H9 (cell line): ENCODE data around the gene ALX3. TPM values are rescaled to one million over a fixed set of nuclear protein-coding genes. Genes with fewer than 3 reads are reported as not detected.
A peak's percentile ranks its signal among the peaks of the same experiment; 100 is the strongest.

ENCODE experiments used
- DNase-seq: peaks from one replicate; pipeline ENCODE4 v3.0.0-alpha.2; 2017
- H2AFZ ChIP-seq: one replicate; pipeline ENCODE4 v1.6.1; 2013; ENCODE audit warnings: mild to moderate bottlenecking, low read length, control low read depth, moderate library complexity
- H2AK5ac ChIP-seq: 2 replicates; pipeline ENCODE4 v1.6.1; 2013; ENCODE audit warnings: low read length, control low read depth, mixed read lengths; ENCODE audit not compliant: insufficient read length
- H2BK120ac ChIP-seq: one replicate; pipeline ENCODE4 v1.6.1; 2013; ENCODE audit warnings: low read depth, mild to moderate bottlenecking, low read length, control low read depth, inconsistent platforms; ENCODE audit not compliant: poor library complexity, severe bottlenecking
- H2BK12ac ChIP-seq: 2 replicates; pipeline ENCODE4 v1.6.1; 2013; ENCODE audit warnings: low read length, control low read depth, mixed read lengths, low read depth; ENCODE audit not compliant: insufficient read length
- H2BK15ac ChIP-seq: 2 replicates; pipeline ENCODE4 v1.6.1; 2013; ENCODE audit warnings: low read depth, low read length, control low read depth
- H2BK20ac ChIP-seq: one replicate; pipeline ENCODE4 v1.6.1; 2013; ENCODE audit warnings: low read depth, mild to moderate bottlenecking, low read length, control low read depth, inconsistent platforms; ENCODE audit not compliant: poor library complexity, severe bottlenecking
- H2BK5ac ChIP-seq: 2 replicates; pipeline ENCODE4 v1.6.1; 2013; ENCODE audit warnings: low read length, control low read depth, mixed read lengths; ENCODE audit not compliant: insufficient read length
- H3K14ac ChIP-seq: 2 replicates; pipeline ENCODE4 v1.6.1; 2013; ENCODE audit warnings: low read length, control low read depth; ENCODE audit not compliant: insufficient read depth
- H3K18ac ChIP-seq: 2 replicates; pipeline ENCODE4 v1.6.1; 2013; ENCODE audit warnings: low read depth, mild to moderate bottlenecking, mixed read lengths, low read length, control low read depth; ENCODE audit not compliant: insufficient read length
- H3K23ac ChIP-seq: 2 replicates; pipeline ENCODE4 v1.6.1; 2013; ENCODE audit warnings: low read length, control low read depth, mixed read lengths, low read depth; ENCODE audit not compliant: insufficient read length
- H3K23me2 ChIP-seq: 2 replicates; pipeline ENCODE4 v1.6.1; 2013; ENCODE audit warnings: low read depth, mild to moderate bottlenecking, mixed read lengths, low read length, control low read depth; ENCODE audit not compliant: insufficient read length, poor library complexity, severe bottlenecking
- H3K27ac ChIP-seq: 2 replicates; pipeline ENCODE4 v1.5.1; 2013; ENCODE audit warnings: low read length, control low read depth, mixed read lengths, low read depth; ENCODE audit not compliant: insufficient read length
- H3K27me3 ChIP-seq: 2 replicates; pipeline ENCODE4 v1.6.1; 2013; ENCODE audit warnings: low read length, control low read depth, inconsistent platforms; ENCODE audit not compliant: insufficient read depth
- H3K4ac ChIP-seq: 2 replicates; pipeline ENCODE4 v1.6.1; 2013; ENCODE audit warnings: low read depth, mild to moderate bottlenecking, control low read depth, inconsistent platforms, low read length, moderate library complexity
- H3K4me1 ChIP-seq: 2 replicates; pipeline ENCODE4 v1.6.1; 2013; ENCODE audit warnings: low read length, control low read depth, inconsistent platforms; ENCODE audit not compliant: insufficient read depth
- H3K4me2 ChIP-seq: 2 replicates; pipeline ENCODE4 v1.6.1; 2013; ENCODE audit warnings: low read length, control low read depth, mixed read lengths; ENCODE audit not compliant: insufficient read length, insufficient read depth
- H3K56ac ChIP-seq: 2 replicates; pipeline ENCODE4 v1.6.1; 2013; ENCODE audit warnings: low read depth, mild to moderate bottlenecking, mixed read lengths, low read length, control low read depth; ENCODE audit not compliant: insufficient read length
- H3K79me1 ChIP-seq: 2 replicates; pipeline ENCODE4 v1.6.1; 2013; ENCODE audit warnings: low read depth, mild to moderate bottlenecking, moderate library complexity, low read length, control low read depth, inconsistent platforms; ENCODE audit not compliant: insufficient read depth, poor library complexity, severe bottlenecking
- H3K79me2 ChIP-seq: 2 replicates; pipeline ENCODE4 v1.6.1; 2013; ENCODE audit warnings: low read length, control low read depth, inconsistent platforms; ENCODE audit not compliant: insufficient read depth
- H3K9ac ChIP-seq: 2 replicates; pipeline ENCODE4 v1.6.1; 2013; ENCODE audit warnings: low read length, control low read depth, mixed read lengths; ENCODE audit not compliant: insufficient read length; ENCODE audit errors: extremely low read depth
- H3K9me3 ChIP-seq: one replicate; pipeline ENCODE4 v1.6.1; 2013; ENCODE audit warnings: low read depth, low read length, inconsistent platforms; ENCODE audit not compliant: control insufficient read depth
- H3T11ph ChIP-seq: one replicate; pipeline ENCODE4 v1.6.1; 2013; ENCODE audit warnings: mild to moderate bottlenecking, low read length, control low read depth, inconsistent platforms
- H4K20me1 ChIP-seq: one replicate; pipeline ENCODE4 v1.6.1; 2013; ENCODE audit not compliant: control insufficient read depth, insufficient read length, insufficient read depth
- H4K5ac ChIP-seq: 2 replicates; pipeline ENCODE4 v1.6.1; 2013; ENCODE audit warnings: low read depth, mild to moderate bottlenecking, mixed read lengths, low read length, control low read depth; ENCODE audit not compliant: insufficient read length
- H4K8ac ChIP-seq: replicated peaks from 2 replicates; pipeline ENCODE4 v1.6.1; 2013; ENCODE audit warnings: low read length, control low read depth, mixed read lengths, low read depth; ENCODE audit not compliant: insufficient read length
- H4K91ac ChIP-seq: 2 replicates; pipeline ENCODE4 v1.6.1; 2013; ENCODE audit warnings: low read depth, mild to moderate bottlenecking, moderate library complexity, mixed read lengths, low read length, control low read depth; ENCODE audit not compliant: insufficient read length
- H3K27ac Mint-ChIP-seq, 3 experiments: 2 replicates in 2 of 3; 3 replicates in 1 of 3; pipeline ENCODE4 v1.8.0; 2020 to 2021; ENCODE audit warnings: mixed read lengths in 3 of 3, mild to moderate bottlenecking in 1 of 3, moderate library complexity in 1 of 3
- H3K27me3 Mint-ChIP-seq: 2 replicates; pipeline ENCODE4 v1.8.0; 2021; ENCODE audit warnings: low read depth, mild to moderate bottlenecking, moderate library complexity, mixed read lengths
- H3K36me3 Mint-ChIP-seq, 3 experiments: 2 replicates in 2 of 3; 3 replicates in 1 of 3; pipeline ENCODE4 v1.8.0; 2020 to 2021; ENCODE audit warnings: low read depth in 3 of 3, mixed read lengths in 3 of 3; ENCODE audit not compliant: insufficient read depth in 1 of 3
- H3K4me1 Mint-ChIP-seq, 2 experiments: 2 replicates each; pipeline ENCODE4 v1.8.0; 2020; ENCODE audit warnings: mixed read lengths in 2 of 2
- H3K4me3 Mint-ChIP-seq, 2 experiments: 2 replicates in 1 of 2; 3 replicates in 1 of 2; pipeline ENCODE4 v1.8.0; 2020 to 2021; ENCODE audit warnings: mild to moderate bottlenecking in 2 of 2, mixed read lengths in 2 of 2, moderate library complexity in 1 of 2
- H3K9me3 Mint-ChIP-seq, 2 experiments: 2 replicates in 1 of 2; 3 replicates in 1 of 2; pipeline ENCODE4 v1.8.0; 2020; ENCODE audit warnings: mild to moderate bottlenecking in 2 of 2, mixed read lengths in 2 of 2, moderate library complexity in 1 of 2
- CTCF ChIP-seq: fragments of 200-600 bp; sonication (generic); conservative IDR thresholded peaks from 3 replicates; pipeline ENCODE4 v1.8.0; 2021; ENCODE audit warnings: antibody characterized with exemption, mild to moderate bottlenecking
- WGBS: extraction: QIAGEN DNeasy Blood & Tissue Kit; methylation state at CpG from one replicate; pipeline ENCODE4 v1.1.7; 2013; ENCODE audit warnings: missing lambda C conversion rate, low lambda C conversion rate, mixed read lengths; ENCODE audit not compliant: insufficient read length; ENCODE audit errors: extremely low coverage; 5-methylcytosine and 5-hydroxymethylcytosine counted together
- total RNA-seq: library from RNA; stranded (reverse); gene quantifications from 2 replicates; pipeline ENCODE4 v1.2.1, GENCODE V29; 2021

Gene ALX3
- total RNA-seq, 1 experiment from 2014 or later: not detected

- Histone ChIP-seq H4K5ac (peak overlapping the region; percentile 34), H2AFZ (no peak overlapping the region), H3K79me1 (no peaks in the 10 kb centered on the region), H2BK5ac (no peak overlapping the region), H3K27me3 (no peaks in the 10 kb centered on the region), H3K9me3 (no peaks in the 10 kb centered on the region), H3K23me2 (peaks cover 7% of the 10 kb centered on the region), H3K18ac (no peak overlapping the region), H3K27ac (no peak overlapping the region), H4K91ac (no peak overlapping the region), H2BK15ac (no peak overlapping the region), H2AK5ac (no peak overlapping the region), H2BK12ac (no peak overlapping the region), H3K9ac (peak overlapping the region; percentile 42), H3T11ph (peak overlapping the region; percentile 30), H3K4me1 (peaks cover 3% of the 10 kb centered on the region; the same call in 1 of the 2 replicates), H2BK20ac (no peak overlapping the region), H4K20me1 (peaks cover 2% of the 10 kb centered on the region), H3K4me2 (peak overlapping the region; percentile 98), H3K79me2 (peaks cover 6% of the 10 kb centered on the region; the same call in 1 of the 2 replicates), H3K4ac (no peak overlapping the region), H3K56ac (no peak overlapping the region), H3K23ac (no peak overlapping the region), H3K14ac (no peak overlapping the region), H4K8ac (peak overlapping the region; percentile 77), H2BK120ac (no peak overlapping the region)
- Mint-ChIP-seq H3K4me3 (peak overlapping the region; percentile 83 to 90), H3K27me3 (no peaks in the 10 kb centered on the region), H3K27ac (peak overlapping the region; percentile 53 to 85 (median 77); a peak in 6 of 7 replicates), H3K4me1 (peaks cover 23 to 40% of the 10 kb centered on the region in 2 experiments), H3K9me3 (no peaks in the 10 kb centered on the region), H3K36me3 (peaks cover 12 to 17% (median 14%) of the 10 kb centered on the region in 3 experiments)
- no CpG with 5 or more reads among the region's 4 CpGs for WGBS
- DNase-seq: no peak
- no peak for TF ChIP-seq CTCF
Observed at GRCh38 chr1:110034040-110034450, 36.4 kb downstream of the ALX3 start.
